Esophagus mucosa (tissue), 1 donor: Measurements from ENCODE around the gene PCAT6. TPM values are rescaled to one million over a fixed set of nuclear protein-coding genes. Genes with fewer than 3 reads are reported as not detected.

Source experiments
- ATAC-seq: fragments of 200-7000 bp; cut with Tn5 transposase; one replicate; pipeline ENCODE4 v1.9.1; 2020
- total RNA-seq: library from RNA; stranded (reverse); gene quantifications from one replicate; pipeline ENCODE4 v1.2.4, GENCODE V29; 2023
- donor health status: DM: yes; HTN: yes; CAD: no.

PCAT6 gene
- total RNA-seq, 1 donor from 2014 or later = 5.8 TPM

- no peak for ATAC-seq
These were observed 40.0 kb downstream of the PCAT6 start for GRCh38 chr1:202850593-202851362.

- ATAC-seq = peak; percentile 72
These were observed 41.6 kb downstream of the PCAT6 start for GRCh38 chr1:202852163-202852904.

GRCh38 chr1:202854787-202855186 lies 44.0 kb downstream of the PCAT6 start:
- ATAC-seq = no peak

GRCh38 chr1:202856014-202856413 lies 45.3 kb downstream of the PCAT6 start:
- ATAC-seq = no peak

- ATAC-seq = no peak
These were observed 46.4 kb downstream of the PCAT6 start for GRCh38 chr1:202857136-202857610.

- ATAC-seq = no peak
These were observed 47.6 kb downstream of the PCAT6 start for GRCh38 chr1:202858331-202858730.

GRCh38 chr1:202858789-202859414 lies 48.1 kb downstream of the PCAT6 start:
- ATAC-seq = no peak

GRCh38 chr1:202860744-202861419 lies 50.1 kb downstream of the PCAT6 start:
- peak; percentile 87 for ATAC-seq

Other genes with a start within 250 kb of the PCAT6 start
- gene SYT2, start 100.5 kb upstream of the PCAT6 start, total RNA-seq = not detected
- 67.4 TPM for gene KDM5B, start 2.5 kb upstream of the PCAT6 start, total RNA-seq
- gene RABIF, start 78.2 kb downstream of the PCAT6 start, total RNA-seq = 12.3 TPM
- 21.5 TPM for gene KLHL12, start 116.3 kb downstream of the PCAT6 start, total RNA-seq
- 82.7 TPM for gene ADIPOR1, start 147.4 kb downstream of the PCAT6 start, total RNA-seq
- gene CYB5R1, start 156.3 kb downstream of the PCAT6 start, total RNA-seq = 73.1 TPM
- gene TMEM183A, start 196.4 kb downstream of the PCAT6 start, total RNA-seq = 54.3 TPM
- 1.0 TPM for gene PPFIA4, start 215.5 kb downstream of the PCAT6 start, total RNA-seq